ENCODE measurements around the gene ATRIP.

ATRIP gene

DNA sequence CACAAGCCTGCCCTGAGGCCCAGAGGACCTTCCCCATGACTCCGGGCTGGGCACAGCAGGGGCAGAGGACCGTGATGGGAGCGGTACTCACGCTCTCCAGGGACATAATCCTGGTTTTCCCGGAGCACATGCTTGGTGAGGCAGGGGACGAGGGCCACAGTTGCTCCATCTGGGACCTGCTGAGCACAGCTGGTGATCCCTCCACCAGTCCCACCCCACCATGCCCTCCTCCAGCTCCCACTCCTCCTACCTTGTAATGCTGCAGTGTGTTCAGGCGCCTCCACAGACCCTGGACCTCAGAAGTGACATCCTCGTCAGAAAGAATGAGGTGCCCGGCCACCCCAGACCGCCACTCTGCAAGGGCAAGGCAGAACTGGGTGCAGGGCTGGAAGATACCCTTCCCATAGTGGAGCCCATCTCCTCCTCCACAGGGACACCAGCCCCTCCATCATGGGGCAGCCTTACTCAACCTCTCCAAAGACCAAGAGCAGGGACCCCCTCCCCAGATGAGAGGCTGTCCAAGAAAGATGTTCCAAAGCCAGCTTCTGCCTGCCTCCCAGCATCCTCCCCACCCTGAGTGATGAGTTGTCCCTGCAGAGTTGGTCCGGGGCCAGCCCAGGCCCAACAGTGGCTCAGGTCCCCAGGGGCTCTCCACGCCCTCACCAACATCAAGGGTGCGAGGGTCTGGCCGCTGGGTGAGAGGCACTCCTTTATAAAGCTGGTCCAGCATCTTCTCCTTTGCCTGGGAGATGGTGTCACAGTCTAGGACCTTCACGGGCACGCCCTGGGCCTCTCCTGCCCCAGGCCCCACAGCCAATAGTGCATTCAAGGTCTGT is 36.1 kb upstream of the ATRIP start:
- no peak for DNase-seq (ENCODE audit: low read depth in 2 of 2)

DNA sequence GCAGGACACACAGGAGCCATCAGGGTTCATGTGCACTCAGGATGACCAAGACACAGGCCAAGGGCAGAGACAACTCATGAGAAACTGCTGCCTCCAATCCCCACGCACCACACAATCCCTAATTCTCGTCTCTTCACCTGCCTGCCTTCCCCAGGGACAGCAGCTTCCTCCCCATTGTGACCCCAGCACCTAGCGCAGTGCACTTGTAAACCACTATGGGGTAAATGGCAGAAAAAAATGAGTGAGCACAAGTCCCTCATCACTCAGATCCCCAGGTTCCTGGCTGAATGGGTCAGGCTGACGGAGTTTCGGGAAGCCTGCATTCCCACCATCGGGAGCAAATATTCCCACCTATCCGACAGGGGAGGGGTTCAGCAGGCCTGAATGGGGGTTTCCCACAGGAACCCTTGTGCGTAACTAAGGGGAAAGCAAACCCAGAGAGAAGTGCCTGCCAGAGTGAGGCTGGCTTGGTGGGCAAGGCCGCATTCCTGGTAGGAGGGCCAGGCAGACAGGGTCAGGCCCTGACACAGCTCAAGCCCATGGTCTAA is 35.4 kb upstream of the ATRIP start:
- DNase-seq (ENCODE audit: low read depth in 2 of 2), result no peak

DNA sequence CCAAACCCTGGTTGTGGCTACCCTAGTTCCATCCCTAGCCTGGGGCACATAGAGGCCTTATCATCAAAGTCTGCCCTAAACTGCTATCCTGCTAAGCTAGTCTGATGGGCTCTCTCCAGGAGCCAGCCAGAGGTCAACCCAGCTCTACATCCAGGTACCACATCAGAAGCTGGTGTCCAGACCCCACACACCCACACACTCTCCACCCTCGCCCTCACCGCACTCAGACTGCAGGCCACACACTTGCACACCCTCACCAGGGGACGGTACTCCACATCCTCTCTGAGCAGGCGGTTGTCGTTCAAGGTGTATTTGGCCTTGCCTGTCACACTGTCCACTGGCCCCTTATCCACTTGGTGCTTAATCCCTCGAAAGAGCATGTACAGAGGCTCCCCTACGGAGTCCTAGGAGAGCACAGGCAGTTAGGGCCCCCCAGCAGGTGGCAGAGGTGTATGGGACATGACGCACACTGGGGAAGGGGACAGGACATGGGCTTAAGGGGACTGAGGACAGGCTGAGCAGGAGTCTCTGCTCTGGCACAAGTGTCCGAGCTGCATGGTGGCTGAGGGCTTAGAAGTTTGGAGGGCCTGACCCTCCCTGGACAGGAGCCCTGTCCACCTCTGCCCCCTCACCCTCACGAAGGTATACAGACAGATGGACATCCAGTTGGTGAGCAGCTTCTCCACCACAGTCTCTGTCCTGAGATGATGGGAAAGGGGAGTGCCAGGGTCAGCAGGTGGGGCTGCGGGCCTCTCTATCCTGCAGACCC is 34.7 kb upstream of the ATRIP start:
- DNase-seq (ENCODE audit: low read depth in 2 of 2), result no peak

DNA sequence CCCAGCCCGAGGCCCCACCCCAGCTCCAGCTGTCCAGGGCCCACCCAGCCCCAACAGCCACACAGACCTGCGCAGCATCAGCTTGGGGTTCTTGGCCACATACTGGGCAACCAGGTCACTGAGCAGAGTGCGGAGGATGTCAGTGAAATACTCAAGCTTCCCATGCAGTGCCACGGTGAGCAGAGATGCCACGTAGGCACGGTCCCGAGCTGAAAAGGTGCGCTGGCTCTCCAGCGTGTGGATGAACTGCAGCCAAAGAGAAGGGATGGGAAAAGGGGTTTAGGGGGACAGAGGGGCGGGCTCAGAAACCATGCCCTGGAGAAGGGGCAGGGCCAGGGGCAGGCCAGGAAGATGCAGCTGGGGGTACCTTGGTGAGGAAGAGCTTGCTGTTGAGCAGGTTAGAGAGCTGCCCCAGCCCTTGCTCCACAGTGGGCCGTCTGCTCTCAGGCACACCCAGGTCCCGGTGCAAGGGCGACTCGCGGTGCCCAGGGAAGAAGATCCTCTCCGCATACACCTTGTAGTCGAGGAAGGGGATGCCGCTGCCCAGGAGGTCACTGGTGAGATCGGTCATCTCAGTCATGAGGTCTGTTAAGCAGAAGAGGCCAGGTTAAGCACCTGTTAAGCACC is 34.0 kb upstream of the ATRIP start:
- DNase-seq (ENCODE audit: low read depth in 2 of 2), result no peak

DNA sequence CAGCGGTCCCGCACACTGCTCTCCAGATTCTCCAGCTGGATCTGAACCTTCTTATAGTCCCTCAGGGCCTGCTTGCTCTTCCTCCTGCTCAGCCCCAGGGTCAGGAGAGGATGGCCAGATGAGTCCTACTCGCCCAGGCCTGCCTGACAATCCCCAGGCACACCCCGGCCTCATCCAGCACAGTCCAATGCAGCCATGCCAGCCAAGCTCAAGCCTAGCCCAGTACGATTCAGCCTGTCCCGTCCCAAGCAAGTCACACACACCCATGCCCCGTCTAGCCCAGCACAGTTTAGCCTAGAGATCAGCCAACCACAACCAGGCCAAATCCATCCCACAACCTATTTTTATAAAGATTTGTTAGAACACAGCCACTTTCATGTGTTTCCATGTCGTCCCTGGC is 33.5 kb upstream of the ATRIP start:
- no peak for DNase-seq (ENCODE audit: low read depth in 2 of 2)

DNA sequence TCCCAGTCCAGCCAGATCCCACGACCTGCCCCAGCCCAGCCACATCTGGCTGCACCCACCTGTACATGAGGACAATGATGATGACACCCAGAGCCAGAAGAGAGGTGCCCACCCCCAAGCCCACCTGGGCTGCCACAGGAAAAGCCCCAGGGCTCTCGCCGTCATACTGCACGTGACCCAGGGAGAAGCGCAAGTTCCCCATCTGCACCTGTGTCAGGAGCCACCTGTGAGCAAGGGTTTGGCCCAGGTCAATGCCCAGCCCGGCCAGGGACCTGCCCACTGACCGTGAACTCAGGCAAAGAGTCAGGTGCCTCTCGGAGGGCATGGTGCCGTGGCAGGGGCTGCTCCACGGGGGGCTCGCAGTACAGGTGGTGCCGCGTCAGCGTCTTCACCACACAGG is 32.9 kb upstream of the ATRIP start:
- DNase-seq (ENCODE audit: low read depth in 2 of 2), result no peak

DNA sequence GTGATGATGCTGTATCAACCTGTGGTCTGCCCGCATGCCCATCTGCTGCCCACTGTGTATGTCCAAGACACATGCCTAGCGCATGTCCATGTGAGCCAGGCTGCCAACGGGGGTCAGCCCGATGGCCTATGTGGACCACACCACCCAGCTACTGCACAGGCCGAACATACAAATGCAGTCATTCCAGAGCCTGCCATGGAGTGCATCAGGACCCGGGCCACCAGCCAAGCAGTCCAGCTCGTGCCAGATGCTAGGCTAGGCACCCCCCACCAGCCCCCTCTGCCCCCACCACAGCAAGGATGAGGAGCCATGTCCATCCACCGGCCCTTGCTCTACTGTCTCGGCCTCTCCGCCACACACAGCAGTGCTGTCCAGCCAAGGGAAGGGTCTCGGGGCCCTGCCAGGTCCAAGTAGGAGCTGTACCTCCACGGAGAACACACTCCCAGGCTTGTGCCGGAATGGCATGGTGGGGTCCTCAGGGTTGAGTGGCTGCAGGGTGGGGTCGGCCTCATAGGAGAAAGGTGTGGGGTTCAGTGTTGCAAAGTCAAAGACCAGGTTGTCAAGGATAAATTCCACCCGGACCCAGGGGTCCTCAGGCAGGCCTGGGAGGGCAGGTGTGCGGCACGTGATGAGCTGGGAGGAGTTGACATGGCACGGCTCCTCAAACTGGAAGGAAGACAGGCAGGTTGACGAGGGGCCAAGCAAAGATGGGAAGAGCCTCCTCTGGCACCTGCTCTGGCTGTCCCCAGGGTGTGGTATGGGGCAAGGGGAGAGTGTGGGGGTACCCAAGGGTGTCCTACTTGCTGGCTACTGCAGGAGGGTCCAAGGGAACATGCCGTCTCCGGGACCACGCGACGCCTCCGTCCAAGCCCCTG is 31.9 kb upstream of the ATRIP start:
- DNase-seq (ENCODE audit: low read depth in 2 of 2), result no peak

DNA sequence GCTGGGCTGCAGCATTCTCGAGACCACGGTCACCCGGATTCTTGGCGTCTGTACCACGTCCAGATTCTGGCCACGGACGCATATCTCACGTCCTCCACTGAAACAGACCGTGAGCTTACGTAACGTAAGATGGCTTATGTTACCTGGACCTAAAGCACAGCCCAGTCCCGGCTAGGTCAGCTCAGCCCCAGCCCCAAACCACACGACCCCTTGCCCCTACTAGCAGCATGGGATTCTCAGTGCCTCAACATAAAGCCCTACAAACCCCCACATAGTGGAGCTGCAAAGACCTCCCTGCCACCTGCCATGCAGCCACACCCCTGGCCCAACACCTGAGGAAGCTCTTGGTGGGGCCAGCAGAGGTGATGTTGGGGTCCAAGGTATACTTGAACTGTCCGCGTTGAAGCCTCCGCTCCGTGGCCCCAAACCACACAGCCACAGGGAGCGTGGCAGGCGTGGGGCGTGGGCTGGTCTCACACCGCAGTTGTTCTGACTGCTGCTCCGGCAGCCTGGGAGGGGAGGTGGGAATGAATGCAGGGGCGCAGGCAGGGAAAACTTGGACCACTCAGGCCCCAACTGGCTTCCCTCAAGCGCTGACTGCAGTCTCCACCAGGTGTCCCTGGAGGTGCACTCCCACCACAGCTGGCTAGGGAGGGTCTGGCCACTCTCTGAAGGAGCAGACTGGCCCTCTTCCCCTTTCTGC is 31.1 kb upstream of the ATRIP start:
- DNase-seq (ENCODE audit: low read depth in 2 of 2), result no peak

DNA sequence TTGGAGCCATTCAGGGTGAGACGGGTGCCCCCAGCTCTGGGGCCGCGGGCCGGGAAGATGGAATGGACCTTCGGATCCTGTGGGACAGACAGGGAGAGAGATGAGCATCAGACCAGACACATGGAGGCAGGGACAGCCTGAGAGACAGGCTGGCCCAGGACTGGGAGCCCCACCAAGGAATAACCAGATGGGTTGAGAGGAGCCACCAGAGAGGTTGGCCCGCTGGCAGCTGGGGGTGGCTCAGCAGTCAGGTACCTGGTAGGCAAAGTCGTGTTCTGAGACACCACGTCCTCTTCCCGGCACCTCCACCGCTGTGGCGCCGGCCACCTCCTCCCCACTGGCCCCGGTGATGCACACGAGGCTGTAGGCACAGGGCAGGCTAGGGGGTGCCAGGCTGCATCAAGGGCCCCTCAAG is 30.4 kb upstream of the ATRIP start:
- no peak for DNase-seq (ENCODE audit: low read depth in 2 of 2)

DNA sequence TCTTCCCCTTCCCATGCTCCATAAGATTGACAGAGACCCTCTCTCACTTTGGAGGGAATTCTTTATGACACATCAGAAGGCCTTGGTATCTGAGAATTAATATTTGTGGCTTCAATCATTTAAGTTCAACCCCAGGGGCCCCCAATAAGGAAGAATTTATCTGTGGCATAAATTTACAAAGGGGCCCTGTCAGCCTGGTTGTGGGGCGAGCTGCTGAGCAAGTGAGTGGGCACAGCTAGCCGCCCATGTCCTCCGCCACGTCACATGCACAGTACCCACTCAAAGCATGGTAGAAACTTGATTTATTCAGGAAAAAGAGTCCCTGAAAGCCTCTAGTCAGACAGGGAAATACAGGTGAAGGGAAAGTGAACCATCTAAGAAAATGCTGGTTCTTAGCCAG is 30.0 kb upstream of the ATRIP start:
- no peak for DNase-seq (ENCODE audit: low read depth in 2 of 2)

DNA sequence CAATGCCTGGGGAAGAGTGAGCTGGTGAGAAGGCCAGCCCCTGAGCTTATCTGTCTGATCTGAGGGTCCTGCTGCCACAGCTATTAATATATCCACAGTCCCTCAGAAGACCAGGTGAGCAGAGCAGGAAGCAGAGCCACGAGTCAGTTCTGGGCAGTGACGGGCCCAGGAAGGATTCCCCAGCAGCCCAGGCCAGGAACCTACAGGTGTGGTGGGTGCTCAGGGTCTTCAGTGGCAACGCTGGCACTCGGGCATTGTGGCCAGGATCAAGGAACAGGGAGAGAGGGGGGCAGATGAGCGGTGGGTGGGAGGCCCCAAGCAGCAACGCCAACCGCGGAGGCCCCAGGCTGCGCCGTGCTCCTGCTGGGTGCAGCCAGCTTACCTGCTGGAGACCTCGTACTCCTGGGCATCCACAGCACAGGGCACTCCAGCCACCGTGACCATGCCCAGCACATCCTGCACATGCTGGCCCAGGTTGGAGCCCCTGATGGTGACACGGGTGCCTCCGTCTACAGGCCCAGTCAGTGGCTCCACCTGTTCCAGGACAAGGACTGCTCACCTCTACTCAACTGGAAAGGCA is 28.9 kb upstream of the ATRIP start:
- no peak for DNase-seq (ENCODE audit: low read depth in 2 of 2)

DNA sequence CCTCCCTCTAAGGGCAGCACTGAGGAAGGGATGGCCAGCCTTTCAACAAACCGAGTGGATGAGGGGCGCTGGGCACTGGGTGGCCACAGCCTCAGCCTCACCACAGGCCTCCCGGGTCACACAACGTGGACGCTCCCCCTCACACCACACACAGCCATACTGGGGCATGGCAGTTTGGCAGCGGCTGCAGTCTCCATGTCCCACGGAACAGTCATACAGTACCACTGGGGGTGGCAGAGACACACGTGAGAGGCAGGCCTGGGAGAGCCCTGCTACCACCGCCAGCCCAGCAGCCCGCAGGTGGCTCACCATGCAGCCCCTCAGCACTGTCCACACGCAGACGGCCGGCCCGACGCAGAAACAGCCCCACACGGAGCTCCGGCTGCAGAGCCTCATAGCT is 28.4 kb upstream of the ATRIP start:
- DNase-seq (ENCODE audit: low read depth in 2 of 2), result no peak

DNA sequence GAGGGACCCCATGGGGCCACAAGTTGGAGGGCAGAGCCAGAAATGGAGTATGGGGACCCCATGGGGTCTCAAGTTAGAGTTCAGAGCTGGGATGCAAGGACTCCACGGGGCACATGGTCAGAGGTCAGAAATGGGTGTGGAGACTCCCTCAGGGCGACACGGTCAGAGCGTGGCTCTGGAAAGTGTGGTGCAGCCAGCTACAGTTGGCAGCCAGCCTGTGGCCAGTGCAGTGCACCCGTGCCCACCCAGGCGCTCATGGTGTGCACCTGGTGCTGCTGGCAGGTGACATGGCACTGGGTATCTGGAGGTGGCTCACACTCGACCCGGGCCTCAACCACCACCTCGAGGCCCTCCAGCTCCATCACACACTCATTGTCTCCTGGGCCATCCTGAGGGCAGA is 27.9 kb upstream of the ATRIP start:
- no peak for DNase-seq (ENCODE audit: low read depth in 2 of 2)

DNA sequence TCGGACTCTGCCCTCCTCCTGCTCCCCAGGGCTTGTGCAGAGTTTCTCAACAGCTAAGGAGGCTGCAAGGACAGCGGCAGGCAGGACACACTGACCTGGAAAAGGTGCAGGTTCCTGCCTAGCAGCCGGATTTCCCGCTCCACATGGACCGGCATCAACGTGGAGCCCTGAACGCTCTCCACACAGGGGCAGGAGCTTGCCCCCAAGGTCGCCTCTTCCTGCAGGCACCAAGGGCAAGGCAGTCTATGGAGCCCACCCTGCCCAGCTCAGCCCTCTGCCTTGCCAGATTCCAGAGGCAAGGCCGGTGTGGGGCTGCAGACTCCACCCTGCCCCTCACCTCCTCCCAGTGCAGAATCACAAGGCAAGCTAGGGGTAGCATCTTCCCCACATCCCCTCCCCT is 27.4 kb upstream of the ATRIP start:
- no peak for DNase-seq (ENCODE audit: low read depth in 2 of 2)

DNA sequence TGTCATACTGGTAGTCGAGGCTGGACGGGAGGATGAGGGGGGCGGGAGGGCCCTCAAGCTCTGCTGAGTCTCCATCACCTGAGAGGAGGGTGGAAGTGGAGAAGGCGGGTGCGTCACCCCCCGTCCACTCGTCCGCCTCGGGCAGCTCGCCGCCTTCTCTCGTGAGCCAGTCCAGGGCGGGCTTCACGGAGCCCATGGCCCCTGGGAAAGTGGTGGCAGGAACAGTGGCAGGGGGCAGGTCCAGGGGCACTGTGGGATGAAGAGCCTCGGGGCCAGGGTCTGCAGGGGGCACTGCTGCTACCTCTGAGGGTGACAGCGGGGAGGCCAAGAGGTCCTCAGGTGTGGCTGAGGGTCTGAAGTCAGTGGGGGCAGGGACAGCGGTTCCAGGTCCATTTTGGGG is 26.9 kb upstream of the ATRIP start:
- DNase-seq (ENCODE audit: low read depth in 2 of 2), result no peak

DNA sequence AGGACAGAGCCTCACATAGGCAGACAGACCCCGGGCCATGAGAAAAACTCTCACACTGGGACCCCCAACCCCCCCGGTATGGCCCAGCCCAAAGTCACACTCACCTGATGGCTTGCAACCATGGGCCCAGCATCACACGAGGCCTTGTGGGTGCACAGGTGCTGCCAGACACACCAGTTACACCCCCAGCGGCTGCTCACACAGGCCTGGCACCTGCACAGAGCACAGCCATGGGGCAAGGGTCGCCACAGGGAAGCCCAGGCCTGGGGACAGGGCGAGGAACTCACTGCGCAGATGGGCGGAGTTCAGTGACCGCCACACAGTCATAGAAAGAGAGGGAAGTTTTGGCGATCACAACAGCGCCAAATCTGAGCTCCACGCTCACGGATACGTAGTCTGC is 26.0 kb upstream of the ATRIP start:
- DNase-seq (ENCODE audit: low read depth in 2 of 2), result no peak

DNA sequence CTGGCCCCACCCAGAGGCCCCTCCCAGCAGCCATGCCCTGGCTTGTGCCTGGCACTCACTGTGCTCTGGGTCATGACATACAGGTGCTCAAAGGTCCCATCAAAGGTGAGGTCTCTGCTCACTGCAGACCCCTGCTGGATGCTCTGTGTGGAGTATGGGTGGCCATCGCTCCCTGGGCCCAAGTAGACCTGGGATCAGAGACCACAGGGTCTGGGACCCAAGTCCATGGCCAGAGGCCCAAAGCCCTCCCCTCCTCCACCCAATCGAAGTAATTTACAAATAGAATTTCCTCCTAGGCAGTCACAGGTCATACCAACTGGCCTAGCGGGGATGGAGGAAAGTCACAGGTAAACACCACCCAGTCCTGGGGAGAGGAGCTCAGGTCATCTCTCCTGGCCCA is 24.3 kb upstream of the ATRIP start:
- DNase-seq (ENCODE audit: low read depth in 2 of 2), result no peak

DNA sequence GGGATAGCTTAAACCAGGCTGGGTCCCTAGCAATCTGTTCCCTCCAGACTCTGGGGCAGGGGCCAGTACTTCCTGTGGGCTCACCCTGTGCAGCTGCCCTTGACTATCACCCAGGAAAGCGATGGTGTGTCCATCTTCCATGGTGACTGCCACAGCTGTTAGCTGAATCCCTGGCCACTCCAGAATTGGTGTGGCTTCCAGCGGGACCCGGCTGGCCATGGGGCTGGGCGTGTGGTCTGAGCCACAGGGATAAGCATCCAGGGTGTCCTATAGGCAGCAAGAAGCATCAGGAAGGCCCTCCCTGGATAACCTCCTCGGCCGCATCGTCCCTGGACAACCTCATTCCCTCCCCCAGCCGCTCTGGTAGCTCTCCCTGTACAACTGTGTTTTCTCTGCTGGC is 23.9 kb upstream of the ATRIP start:
- DNase-seq (ENCODE audit: low read depth in 2 of 2), result no peak

DNA sequence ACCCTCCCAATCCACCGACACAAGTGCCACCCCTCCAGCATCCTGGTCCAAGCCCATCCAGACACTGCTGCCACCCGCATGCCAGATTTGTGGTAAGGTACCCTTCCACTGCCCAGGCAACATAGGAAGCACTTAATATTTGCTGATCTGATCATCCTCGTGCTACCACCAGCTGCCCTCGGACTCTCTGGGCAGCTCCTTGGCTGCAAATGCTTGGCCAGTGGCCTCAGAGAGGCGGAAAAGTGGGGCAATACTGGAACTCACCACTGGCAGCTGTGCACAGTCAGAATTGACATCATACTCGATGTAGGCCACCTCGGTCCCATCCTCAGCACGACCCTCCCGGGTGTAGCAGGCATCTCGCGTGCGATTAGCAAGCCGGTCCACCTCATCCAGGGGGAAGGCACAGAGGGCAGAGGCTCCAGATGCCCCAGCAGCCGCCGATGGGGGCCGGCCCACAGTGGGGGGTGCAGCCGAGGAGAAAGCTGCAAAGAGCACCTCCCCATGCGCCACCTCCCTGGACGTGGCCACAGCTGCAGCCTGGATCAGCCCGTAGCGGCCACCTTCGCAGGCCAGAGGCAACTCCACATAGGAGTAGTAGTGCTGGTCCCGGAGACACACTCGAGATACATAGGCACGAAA is 23.2 kb upstream of the ATRIP start:
- no peak for DNase-seq (ENCODE audit: low read depth in 2 of 2)
